GM23338 (cell line): ENCODE measurements around the gene ULK4. TPM values are rescaled to one million over a fixed set of nuclear protein-coding genes. Genes with fewer than 3 reads are reported as not detected.

ENCODE experiments used
- ATAC-seq: fragments of 200-7000 bp; cut with Tn5 transposase; 3 replicates; pipeline ENCODE4 v1.9.1; 2020
- DNase-seq: peaks from one replicate; pipeline ENCODE4 v3.0.0-alpha.2; 2015; ENCODE audit warnings: low spot score
- H2AFZ ChIP-seq: fragments of 200-600 bp; sonication (generic); 2 replicates; pipeline ENCODE4 v1.8.0; 2016; ENCODE audit warnings: antibody characterized with exemption, mild to moderate bottlenecking, moderate library complexity
- H3F3A ChIP-seq: fragments of 200-600 bp; sonication (generic); replicated peaks from 2 replicates; pipeline ENCODE4 v1.8.0; 2017; ENCODE audit warnings: antibody characterized with exemption, mixed run types, low read depth
- H3K27ac ChIP-seq: fragments of 200-600 bp; sonication (generic); 2 replicates; pipeline ENCODE4 v1.6.1; 2016; ENCODE audit warnings: low read depth
- H3K27me3 ChIP-seq: fragments of 200-600 bp; sonication (generic); 2 replicates; pipeline ENCODE4 v1.8.0; 2016; ENCODE audit warnings: mild to moderate bottlenecking, mixed run types, moderate library complexity; ENCODE audit not compliant: insufficient read depth
- H3K36me3 ChIP-seq: fragments of 200-600 bp; sonication (generic); 2 replicates; pipeline ENCODE4 v1.8.0; 2016; ENCODE audit warnings: mild to moderate bottlenecking; ENCODE audit not compliant: insufficient read depth
- H3K4me1 ChIP-seq: fragments of 200-600 bp; sonication (generic); 2 replicates; pipeline ENCODE4 v1.8.0; 2016; ENCODE audit warnings: mild to moderate bottlenecking, moderate library complexity; ENCODE audit not compliant: insufficient read depth
- H3K4me2 ChIP-seq: fragments of 200-600 bp; sonication (generic); 2 replicates; pipeline ENCODE4 v1.7.1; 2017; ENCODE audit warnings: mixed run types
- H3K4me3 ChIP-seq: fragments of 200-600 bp; sonication (generic); 2 replicates; pipeline ENCODE4 v1.6.1; 2016; ENCODE audit warnings: mixed run types
- H3K79me2 ChIP-seq: fragments of 200-600 bp; sonication (generic); replicated peaks from 2 replicates; pipeline ENCODE4 v1.8.0; 2017; ENCODE audit warnings: mild to moderate bottlenecking; ENCODE audit not compliant: insufficient read depth
- H3K9me2 ChIP-seq: fragments of 200-600 bp; sonication (generic); 2 replicates; pipeline ENCODE4 v1.8.0; 2017; ENCODE audit not compliant: insufficient read depth
- H4K20me1 ChIP-seq: fragments of 200-600 bp; sonication (generic); replicated peaks from 2 replicates; pipeline ENCODE4 v1.8.0; 2017; ENCODE audit warnings: mild to moderate bottlenecking; ENCODE audit not compliant: insufficient read depth
- H3K27ac Mint-ChIP-seq: 2 replicates; pipeline ENCODE4 v1.8.0; 2020; ENCODE audit warnings: inconsistent platforms, mild to moderate bottlenecking, moderate library complexity, mixed read lengths
- H3K27me3 Mint-ChIP-seq: 3 replicates; pipeline ENCODE4 v1.8.0; 2022; ENCODE audit warnings: low read depth, mild to moderate bottlenecking, moderate library complexity, mixed read lengths, inconsistent platforms; ENCODE audit not compliant: insufficient read depth, poor library complexity
- H3K36me3 Mint-ChIP-seq: 3 replicates; pipeline ENCODE4 v1.8.0; 2021; ENCODE audit warnings: low read depth, mild to moderate bottlenecking, inconsistent platforms, moderate library complexity, mixed read lengths
- H3K4me1 Mint-ChIP-seq: 3 replicates; pipeline ENCODE4 v1.8.0; 2020; ENCODE audit warnings: mild to moderate bottlenecking, inconsistent platforms, mixed read lengths
- H3K4me3 Mint-ChIP-seq: 3 replicates; pipeline ENCODE4 v1.8.0; 2021; ENCODE audit warnings: moderate library complexity, mild to moderate bottlenecking, inconsistent platforms, mixed read lengths
- H3K9me3 Mint-ChIP-seq: 3 replicates; pipeline ENCODE4 v1.8.0; 2020; ENCODE audit warnings: moderate library complexity, mild to moderate bottlenecking, inconsistent platforms, mixed read lengths
- CREB1 ChIP-seq: fragments of 250-450 bp; sonication (Bioruptor Pico); IDR thresholded peaks from 2 replicates; pipeline ENCODE4 v1.5.0; 2020; ENCODE audit warnings: low read depth, mild to moderate bottlenecking, moderate library complexity
- EZH2 ChIP-seq: fragments of 200-600 bp; sonication (generic); IDR thresholded peaks from one replicate; pipeline ENCODE4 v1.8.0; 2017; ENCODE audit warnings: antibody characterized with exemption, mild to moderate bottlenecking, low read depth; ENCODE audit not compliant: unreplicated experiment
- EZH2phosphoT487 ChIP-seq: fragments of 200-600 bp; sonication (generic); IDR thresholded peaks from one replicate; pipeline ENCODE4 v1.8.1; 2018; ENCODE audit warnings: antibody characterized with exemption; ENCODE audit not compliant: unreplicated experiment
- JUNB ChIP-seq: IDR thresholded peaks from one replicate; pipeline ENCODE4 v1.6.1; 2016; ENCODE audit warnings: antibody characterized with exemption; ENCODE audit not compliant: unreplicated experiment
- NANOG ChIP-seq: IDR thresholded peaks from 2 replicates; pipeline ENCODE4 v1.6.1; 2016; ENCODE audit warnings: antibody characterized with exemption, borderline replicate concordance
- POLR2AphosphoS5 ChIP-seq: IDR thresholded peaks from 2 replicates; pipeline ENCODE4 v1.6.1; 2016; ENCODE audit warnings: antibody characterized with exemption, low read depth
- STAT1 ChIP-seq: IDR thresholded peaks from one replicate; pipeline ENCODE4 v1.6.1; 2016; ENCODE audit warnings: antibody characterized with exemption; ENCODE audit not compliant: unreplicated experiment
- ZNF114 ChIP-seq: fragments of 250-450 bp; sonication (Bioruptor Pico); IDR thresholded peaks from 2 replicates; pipeline ENCODE4 v1.5.0; 2020; ENCODE audit warnings: mild to moderate bottlenecking, moderate library complexity
- ZNF331 ChIP-seq: fragments of 250-450 bp; sonication (Bioruptor Pico); IDR thresholded peaks from 2 replicates; pipeline ENCODE4 v1.5.0; 2020; ENCODE audit warnings: low read depth, mild to moderate bottlenecking, moderate library complexity
- polyA plus RNA-seq: library from polyadenylated mRNA; unstranded; fragments of >200 nt; fragmentation: Nextera tagmentation; extraction: Ambion mirVana; gene quantifications from 2 replicates; pipeline ENCODE4 v1.2.1, GENCODE V29; 2016
- total RNA-seq: library from RNA; depleted of rRNA; stranded (reverse); fragments of >200 nt; shearing (Covaris generic); gene quantifications from 2 replicates; pipeline ENCODE4 v1.2.3, GENCODE V29; 2014
- TF ChIP-seq, protein P1 (sequence below): fragments of 250-450 bp; sonication (Bioruptor Pico); IDR thresholded peaks from 2 replicates; pipeline ENCODE4 v1.5.0; 2020; ENCODE audit warnings: mild to moderate bottlenecking, moderate library complexity
- TF ChIP-seq, protein P2 (sequence below): IDR thresholded peaks from one replicate; pipeline ENCODE4 v1.6.1; 2018; ENCODE audit warnings: antibody characterized with exemption; ENCODE audit not compliant: unreplicated experiment
- TF ChIP-seq, protein P3 (sequence below), 2 experiments: fragments of 200-600 bp in 1 of 2; sonication (generic) in 1 of 2; conservative IDR thresholded peaks; 2 replicates each; pipeline versions ENCODE4 v1.5.1 to v1.6.1; 2016 to 2017; ENCODE audit warnings: antibody characterized with exemption in 2 of 2, low read depth in 2 of 2, mild to moderate bottlenecking in 2 of 2, moderate library complexity in 1 of 2

Gene ULK4
- total and polyA plus RNA-seq, 2 experiments from 2014 or later = 20.8 to 41.4 TPM

DNA sequence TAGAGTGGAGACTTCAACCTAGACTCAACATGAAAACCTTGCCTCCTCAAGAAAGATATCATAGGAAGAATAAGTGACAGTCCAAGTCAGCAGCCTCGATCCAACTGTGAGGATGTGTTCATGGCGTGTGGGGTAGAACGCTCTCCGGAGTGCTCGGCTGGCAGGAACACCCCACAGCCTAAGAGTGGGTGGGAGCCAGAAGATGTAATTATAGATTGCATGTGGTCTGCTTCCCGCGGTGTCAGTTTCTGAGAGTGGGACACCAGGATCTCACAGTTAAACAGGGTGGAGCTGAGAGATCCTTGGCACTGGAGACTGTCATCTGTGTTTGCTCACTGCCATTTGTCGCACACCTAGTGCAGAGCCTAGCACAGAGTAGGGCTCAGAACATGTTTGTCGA lies 604.6 kb downstream of the ULK4 start:
- no peak overlapping the region for H3K27ac Mint-ChIP-seq
- H3K9me3 Mint-ChIP-seq = no peaks in the 10 kb centered on the region
- no peaks in the 10 kb centered on the region; the same call in 1 of the 3 replicates for H3K4me1 Mint-ChIP-seq
- no peak overlapping the region for H3K4me2 ChIP-seq
- no peak for DNase-seq
- H3K9me2 ChIP-seq = 0 out of 2 replicates have a peak, but pooled peaks cover 7% of the 10 kb centered on the region
- H3K79me2 ChIP-seq = no peaks in the 10 kb centered on the region
- H3K36me3 Mint-ChIP-seq = no peaks in the 10 kb centered on the region
- no peak overlapping the region for H3K27ac ChIP-seq
- H3K27me3 ChIP-seq = no peaks in the 10 kb centered on the region
- TF ChIP-seq POLR2AphosphoS5 (no peak), EZH2 (no peak), STAT1 (no peak), JUNB (no peak), ZNF331 (CRISPR knock-in tag) (no peak), NANOG (no peak), CREB1 (CRISPR knock-in tag) (no peak), ZNF114 (no peak), EZH2phosphoT487 (no peak)
- TF ChIP-seq, protein P1, sequence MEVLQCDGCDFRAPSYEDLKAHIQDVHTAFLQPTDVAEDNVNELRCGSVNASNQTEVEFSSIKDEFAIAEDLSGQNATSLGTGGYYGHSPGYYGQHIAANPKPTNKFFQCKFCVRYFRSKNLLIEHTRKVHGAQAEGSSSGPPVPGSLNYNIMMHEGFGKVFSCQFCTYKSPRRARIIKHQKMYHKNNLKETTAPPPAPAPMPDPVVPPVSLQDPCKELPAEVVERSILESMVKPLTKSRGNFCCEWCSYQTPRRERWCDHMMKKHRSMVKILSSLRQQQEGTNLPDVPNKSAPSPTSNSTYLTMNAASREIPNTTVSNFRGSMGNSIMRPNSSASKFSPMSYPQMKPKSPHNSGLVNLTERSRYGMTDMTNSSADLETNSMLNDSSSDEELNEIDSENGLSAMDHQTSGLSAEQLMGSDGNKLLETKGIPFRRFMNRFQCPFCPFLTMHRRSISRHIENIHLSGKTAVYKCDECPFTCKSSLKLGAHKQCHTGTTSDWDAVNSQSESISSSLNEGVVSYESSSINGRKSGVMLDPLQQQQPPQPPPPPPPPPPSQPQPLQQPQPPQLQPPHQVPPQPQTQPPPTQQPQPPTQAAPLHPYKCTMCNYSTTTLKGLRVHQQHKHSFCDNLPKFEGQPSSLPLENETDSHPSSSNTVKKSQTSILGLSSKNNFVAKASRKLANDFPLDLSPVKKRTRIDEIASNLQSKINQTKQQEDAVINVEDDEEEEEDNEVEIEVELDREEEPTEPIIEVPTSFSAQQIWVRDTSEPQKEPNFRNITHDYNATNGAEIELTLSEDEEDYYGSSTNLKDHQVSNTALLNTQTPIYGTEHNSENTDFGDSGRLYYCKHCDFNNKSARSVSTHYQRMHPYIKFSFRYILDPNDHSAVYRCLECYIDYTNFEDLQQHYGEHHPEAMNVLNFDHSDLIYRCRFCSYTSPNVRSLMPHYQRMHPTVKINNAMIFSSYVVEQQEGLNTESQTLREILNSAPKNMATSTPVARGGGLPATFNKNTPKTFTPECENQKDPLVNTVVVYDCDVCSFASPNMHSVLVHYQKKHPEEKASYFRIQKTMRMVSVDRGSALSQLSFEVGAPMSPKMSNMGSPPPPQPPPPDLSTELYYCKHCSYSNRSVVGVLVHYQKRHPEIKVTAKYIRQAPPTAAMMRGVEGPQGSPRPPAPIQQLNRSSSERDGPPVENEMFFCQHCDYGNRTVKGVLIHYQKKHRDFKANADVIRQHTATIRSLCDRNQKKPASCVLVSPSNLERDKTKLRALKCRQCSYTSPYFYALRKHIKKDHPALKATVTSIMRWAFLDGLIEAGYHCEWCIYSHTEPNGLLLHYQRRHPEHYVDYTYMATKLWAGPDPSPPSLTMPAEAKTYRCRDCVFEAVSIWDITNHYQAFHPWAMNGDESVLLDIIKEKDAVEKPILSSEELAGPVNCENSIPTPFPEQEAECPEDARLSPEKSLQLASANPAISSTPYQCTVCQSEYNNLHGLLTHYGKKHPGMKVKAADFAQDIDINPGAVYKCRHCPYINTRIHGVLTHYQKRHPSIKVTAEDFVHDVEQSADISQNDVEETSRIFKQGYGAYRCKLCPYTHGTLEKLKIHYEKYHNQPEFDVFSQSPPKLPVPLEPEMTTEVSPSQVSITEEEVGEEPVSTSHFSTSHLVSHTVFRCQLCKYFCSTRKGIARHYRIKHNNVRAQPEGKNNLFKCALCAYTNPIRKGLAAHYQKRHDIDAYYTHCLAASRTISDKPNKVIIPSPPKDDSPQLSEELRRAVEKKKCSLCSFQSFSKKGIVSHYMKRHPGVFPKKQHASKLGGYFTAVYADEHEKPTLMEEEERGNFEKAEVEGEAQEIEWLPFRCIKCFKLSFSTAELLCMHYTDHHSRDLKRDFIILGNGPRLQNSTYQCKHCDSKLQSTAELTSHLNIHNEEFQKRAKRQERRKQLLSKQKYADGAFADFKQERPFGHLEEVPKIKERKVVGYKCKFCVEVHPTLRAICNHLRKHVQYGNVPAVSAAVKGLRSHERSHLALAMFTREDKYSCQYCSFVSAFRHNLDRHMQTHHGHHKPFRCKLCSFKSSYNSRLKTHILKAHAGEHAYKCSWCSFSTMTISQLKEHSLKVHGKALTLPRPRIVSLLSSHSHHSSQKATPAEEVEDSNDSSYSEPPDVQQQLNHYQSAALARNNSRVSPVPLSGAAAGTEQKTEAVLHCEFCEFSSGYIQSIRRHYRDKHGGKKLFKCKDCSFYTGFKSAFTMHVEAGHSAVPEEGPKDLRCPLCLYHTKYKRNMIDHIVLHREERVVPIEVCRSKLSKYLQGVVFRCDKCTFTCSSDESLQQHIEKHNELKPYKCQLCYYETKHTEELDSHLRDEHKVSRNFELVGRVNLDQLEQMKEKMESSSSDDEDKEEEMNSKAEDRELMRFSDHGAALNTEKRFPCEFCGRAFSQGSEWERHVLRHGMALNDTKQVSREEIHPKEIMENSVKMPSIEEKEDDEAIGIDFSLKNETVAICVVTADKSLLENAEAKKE (CRISPR knock-in tag) = no peak
- TF ChIP-seq, protein P2, sequence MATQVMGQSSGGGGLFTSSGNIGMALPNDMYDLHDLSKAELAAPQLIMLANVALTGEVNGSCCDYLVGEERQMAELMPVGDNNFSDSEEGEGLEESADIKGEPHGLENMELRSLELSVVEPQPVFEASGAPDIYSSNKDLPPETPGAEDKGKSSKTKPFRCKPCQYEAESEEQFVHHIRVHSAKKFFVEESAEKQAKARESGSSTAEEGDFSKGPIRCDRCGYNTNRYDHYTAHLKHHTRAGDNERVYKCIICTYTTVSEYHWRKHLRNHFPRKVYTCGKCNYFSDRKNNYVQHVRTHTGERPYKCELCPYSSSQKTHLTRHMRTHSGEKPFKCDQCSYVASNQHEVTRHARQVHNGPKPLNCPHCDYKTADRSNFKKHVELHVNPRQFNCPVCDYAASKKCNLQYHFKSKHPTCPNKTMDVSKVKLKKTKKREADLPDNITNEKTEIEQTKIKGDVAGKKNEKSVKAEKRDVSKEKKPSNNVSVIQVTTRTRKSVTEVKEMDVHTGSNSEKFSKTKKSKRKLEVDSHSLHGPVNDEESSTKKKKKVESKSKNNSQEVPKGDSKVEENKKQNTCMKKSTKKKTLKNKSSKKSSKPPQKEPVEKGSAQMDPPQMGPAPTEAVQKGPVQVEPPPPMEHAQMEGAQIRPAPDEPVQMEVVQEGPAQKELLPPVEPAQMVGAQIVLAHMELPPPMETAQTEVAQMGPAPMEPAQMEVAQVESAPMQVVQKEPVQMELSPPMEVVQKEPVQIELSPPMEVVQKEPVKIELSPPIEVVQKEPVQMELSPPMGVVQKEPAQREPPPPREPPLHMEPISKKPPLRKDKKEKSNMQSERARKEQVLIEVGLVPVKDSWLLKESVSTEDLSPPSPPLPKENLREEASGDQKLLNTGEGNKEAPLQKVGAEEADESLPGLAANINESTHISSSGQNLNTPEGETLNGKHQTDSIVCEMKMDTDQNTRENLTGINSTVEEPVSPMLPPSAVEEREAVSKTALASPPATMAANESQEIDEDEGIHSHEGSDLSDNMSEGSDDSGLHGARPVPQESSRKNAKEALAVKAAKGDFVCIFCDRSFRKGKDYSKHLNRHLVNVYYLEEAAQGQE = no peak
- TF ChIP-seq, protein P3, sequence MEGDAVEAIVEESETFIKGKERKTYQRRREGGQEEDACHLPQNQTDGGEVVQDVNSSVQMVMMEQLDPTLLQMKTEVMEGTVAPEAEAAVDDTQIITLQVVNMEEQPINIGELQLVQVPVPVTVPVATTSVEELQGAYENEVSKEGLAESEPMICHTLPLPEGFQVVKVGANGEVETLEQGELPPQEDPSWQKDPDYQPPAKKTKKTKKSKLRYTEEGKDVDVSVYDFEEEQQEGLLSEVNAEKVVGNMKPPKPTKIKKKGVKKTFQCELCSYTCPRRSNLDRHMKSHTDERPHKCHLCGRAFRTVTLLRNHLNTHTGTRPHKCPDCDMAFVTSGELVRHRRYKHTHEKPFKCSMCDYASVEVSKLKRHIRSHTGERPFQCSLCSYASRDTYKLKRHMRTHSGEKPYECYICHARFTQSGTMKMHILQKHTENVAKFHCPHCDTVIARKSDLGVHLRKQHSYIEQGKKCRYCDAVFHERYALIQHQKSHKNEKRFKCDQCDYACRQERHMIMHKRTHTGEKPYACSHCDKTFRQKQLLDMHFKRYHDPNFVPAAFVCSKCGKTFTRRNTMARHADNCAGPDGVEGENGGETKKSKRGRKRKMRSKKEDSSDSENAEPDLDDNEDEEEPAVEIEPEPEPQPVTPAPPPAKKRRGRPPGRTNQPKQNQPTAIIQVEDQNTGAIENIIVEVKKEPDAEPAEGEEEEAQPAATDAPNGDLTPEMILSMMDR (conservative IDR thresholded peaks at IDR 0.05; ENCODE audit: low read depth in 2 of 2) = no peak
- no peaks in the 10 kb centered on the region for H3K27me3 Mint-ChIP-seq
- no peaks in the 10 kb centered on the region for H3F3A ChIP-seq
- peaks cover 3% of the 10 kb centered on the region for H3K4me1 ChIP-seq
- no peak overlapping the region for H3K4me3 ChIP-seq
- no peak overlapping the region for H3K4me3 Mint-ChIP-seq
- ATAC-seq = no peak
- no peak overlapping the region for H2AFZ ChIP-seq
- no peaks in the 10 kb centered on the region for H3K36me3 ChIP-seq
- no peaks in the 10 kb centered on the region for H4K20me1 ChIP-seq
